ENCODE data around the gene RPS3A.

Gene RPS3A

DNA sequence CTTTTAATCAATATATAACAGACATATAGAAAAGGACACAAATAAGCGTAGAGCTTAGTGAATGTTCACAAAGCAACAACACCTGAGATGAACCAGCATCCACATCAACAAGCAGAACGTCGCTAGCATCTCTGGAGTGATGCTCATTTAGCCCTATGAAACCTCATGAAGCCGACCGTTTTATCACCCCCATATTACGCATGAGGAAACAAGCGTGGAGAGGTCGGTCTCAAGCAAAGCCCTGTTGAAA is 524 bp upstream of the RPS3A start:
- DNase-seq (ENCODE audit: low read depth), result no peak
- peak overlapping the region; percentile 76 for H3K4me3 ChIP-seq (replicated peaks; ENCODE audit: low read depth, low read length)
- TF ChIP-seq, protein P1, sequence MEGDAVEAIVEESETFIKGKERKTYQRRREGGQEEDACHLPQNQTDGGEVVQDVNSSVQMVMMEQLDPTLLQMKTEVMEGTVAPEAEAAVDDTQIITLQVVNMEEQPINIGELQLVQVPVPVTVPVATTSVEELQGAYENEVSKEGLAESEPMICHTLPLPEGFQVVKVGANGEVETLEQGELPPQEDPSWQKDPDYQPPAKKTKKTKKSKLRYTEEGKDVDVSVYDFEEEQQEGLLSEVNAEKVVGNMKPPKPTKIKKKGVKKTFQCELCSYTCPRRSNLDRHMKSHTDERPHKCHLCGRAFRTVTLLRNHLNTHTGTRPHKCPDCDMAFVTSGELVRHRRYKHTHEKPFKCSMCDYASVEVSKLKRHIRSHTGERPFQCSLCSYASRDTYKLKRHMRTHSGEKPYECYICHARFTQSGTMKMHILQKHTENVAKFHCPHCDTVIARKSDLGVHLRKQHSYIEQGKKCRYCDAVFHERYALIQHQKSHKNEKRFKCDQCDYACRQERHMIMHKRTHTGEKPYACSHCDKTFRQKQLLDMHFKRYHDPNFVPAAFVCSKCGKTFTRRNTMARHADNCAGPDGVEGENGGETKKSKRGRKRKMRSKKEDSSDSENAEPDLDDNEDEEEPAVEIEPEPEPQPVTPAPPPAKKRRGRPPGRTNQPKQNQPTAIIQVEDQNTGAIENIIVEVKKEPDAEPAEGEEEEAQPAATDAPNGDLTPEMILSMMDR (IDR thresholded peaks at IDR 0.05; ENCODE audit: low read length, missing control alignments), result no peak

DNA sequence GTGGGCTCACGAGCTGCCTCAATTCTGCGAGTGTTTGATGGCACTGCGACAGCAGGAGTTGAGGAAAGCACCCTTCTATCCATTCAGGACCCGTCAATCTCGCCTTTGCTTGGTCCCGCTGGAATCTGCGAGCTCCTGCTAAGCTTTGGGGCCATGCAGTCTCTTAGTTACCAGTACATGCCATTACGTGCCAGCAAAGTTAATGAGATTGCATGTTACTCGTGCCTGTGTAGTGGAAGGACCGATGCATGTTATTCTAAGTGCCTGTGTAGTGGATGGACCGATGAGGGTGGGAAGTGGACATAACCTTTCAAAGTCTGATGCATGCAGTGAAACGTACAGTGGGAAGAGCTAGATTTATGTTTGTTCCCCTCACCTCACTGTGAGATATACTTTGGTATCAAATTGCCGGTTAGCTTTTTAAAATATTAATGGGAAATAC is 569 bp downstream of the RPS3A start:
- DNase-seq (ENCODE audit: low read depth), result peak; percentile 43
- peak overlapping the region; percentile 76 for H3K4me3 ChIP-seq (replicated peaks; ENCODE audit: low read depth, low read length)
- TF ChIP-seq, protein P1 (IDR thresholded peaks at IDR 0.05; ENCODE audit: low read length, missing control alignments), result no peak

DNA sequence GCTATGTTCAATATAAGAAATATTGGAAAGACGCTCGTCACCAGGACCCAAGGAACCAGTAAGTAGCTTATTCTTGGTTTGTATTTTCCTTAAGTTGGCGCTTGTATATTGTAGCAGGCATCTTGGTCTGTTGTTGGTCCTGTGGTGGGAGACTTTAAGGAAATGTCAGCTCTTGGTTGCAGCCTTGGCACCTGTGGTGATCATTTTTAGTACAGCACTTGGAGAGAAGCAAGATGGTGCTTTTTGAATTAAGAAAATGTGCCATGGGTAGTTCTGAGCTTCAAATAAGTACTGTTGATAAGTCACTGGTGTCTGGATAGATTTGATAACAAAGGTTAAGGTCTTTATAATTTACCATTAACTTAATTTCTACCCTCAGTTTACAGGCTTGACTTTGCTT is 1.1 kb downstream of the RPS3A start:
- TF ChIP-seq, protein P1 (IDR thresholded peaks at IDR 0.05; ENCODE audit: low read length, missing control alignments), result no peak

DNA sequence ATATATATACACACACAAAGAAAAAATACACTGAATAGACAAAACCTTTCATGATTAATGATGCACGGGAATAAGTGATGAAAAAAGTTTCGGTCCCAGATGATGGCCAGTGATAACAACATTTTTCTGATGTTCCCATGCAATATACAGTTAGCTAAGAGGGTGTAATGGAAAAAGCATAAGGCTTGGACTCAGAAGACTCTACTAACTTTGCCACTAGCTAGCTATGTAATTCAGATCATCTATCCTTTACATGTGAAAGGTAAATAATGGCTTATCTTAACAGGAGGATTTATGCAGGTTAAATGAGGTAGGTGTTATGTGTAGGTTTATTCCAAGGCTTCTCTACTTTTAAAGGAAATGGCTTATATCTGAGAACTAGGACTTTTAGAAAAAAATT is 4.3 kb downstream of the RPS3A start:
- TF ChIP-seq, protein P1 (IDR thresholded peaks at IDR 0.05; ENCODE audit: low read length, missing control alignments), result no peak
- H3K4me3 ChIP-seq (replicated peaks; ENCODE audit: low read depth, low read length), result no peak overlapping the region
- no peak for DNase-seq (ENCODE audit: low read depth)

More for the DNA sequence above, 1.1 kb downstream of the RPS3A start:
- peak overlapping the region; percentile 76 for H3K4me3 ChIP-seq (replicated peaks; ENCODE audit: low read depth, low read length)
- DNase-seq (ENCODE audit: low read depth), result no peak

DNA sequence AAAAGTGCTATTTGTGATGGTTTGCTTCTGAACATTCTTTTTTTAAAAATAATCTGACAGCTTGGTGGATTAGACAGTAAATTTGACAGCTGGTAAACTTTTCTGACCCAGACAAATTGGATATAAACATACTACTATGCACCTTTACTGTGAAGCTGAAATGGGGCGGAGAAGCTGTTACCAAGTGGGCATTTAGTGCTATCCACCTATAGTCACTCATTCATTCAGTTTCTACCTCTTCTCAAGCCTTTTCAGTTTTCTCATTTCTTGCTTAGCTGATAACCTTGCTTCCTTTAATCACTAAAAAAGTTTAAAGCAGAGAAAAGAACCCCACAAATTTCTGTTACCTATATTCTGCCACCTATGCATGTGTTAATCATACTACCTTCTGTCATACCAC is 5.2 kb downstream of the RPS3A start:
- DNase-seq (ENCODE audit: low read depth), result no peak
- no peak overlapping the region for H3K4me3 ChIP-seq (replicated peaks; ENCODE audit: low read depth, low read length)
- TF ChIP-seq, protein P1 (IDR thresholded peaks at IDR 0.05; ENCODE audit: low read length, missing control alignments), result no peak

DNA sequence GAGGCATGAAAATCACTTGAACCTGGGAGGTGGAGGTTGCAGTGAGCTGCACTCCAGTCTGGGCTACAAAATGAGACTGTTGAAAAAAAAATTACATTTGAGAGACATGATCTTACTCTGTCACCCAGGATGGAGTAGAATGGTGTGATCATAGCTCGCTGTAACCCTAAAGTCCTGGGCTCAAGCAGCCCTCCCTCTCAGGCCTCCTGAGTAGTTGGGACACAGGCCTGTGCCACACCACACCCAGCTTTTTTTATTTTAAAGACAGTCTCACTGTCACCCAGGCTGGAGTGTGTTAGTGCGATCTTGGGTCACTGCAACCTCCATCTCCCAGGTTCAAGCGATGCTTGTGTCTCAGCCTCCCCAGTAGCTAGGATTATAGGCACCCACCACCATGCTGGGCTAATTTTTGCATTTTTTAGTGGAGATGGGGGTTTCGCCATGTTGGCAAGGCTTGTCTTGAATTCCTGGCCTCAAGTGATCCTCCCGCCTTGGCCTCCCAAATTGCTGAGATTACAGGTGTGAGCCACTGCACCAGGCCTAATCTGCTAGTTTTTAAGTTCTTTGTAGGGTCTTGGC is 6.1 kb downstream of the RPS3A start:
- DNase-seq (ENCODE audit: low read depth), result no peak
- TF ChIP-seq, protein P1 (IDR thresholded peaks at IDR 0.05; ENCODE audit: low read length, missing control alignments), result no peak
- H3K4me3 ChIP-seq (replicated peaks; ENCODE audit: low read depth, low read length), result no peak overlapping the region

DNA sequence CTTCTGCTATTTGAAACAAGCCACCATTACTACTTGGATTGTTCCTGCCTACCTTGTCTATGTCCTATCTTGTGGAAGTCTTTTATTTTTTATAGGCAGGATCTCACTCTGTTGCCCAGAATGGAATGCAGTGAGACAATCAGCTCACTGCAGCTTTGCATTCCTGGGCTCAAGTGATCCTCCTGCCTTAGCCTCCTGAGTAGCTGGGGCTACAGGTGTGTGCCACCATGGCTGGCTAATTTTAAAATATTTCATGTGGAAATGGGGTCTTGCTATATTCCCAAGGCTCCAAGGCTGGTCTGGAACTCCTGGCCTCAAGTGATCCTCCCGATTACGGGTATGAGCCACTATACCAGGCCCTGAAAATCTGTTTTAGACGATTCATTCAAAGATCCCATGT is 7.6 kb downstream of the RPS3A start:
- H3K4me3 ChIP-seq (replicated peaks; ENCODE audit: low read depth, low read length), result no peak overlapping the region
- no peak for DNase-seq (ENCODE audit: low read depth)
- TF ChIP-seq, protein P1 (IDR thresholded peaks at IDR 0.05; ENCODE audit: low read length, missing control alignments), result no peak
